HEK293T (cell line): ENCODE measurements around the gene CYP3A5.

Source experiments
- BHLHE40 ChIP-seq: fragments of 450-650 bp; IDR thresholded peaks from 2 replicates; pipeline ENCODE4 v1.6.1; 2016; ENCODE audit warnings: mild to moderate bottlenecking, moderate library complexity, borderline replicate concordance
- FOXA1 ChIP-seq: fragments of 450-650 bp; IDR thresholded peaks from 2 replicates; pipeline ENCODE4 v1.6.1; 2016; ENCODE audit warnings: mild to moderate bottlenecking
- FOXK2 ChIP-seq: fragments of 450-650 bp; IDR thresholded peaks from 2 replicates; pipeline ENCODE4 v1.6.1; 2016; ENCODE audit warnings: mild to moderate bottlenecking
- NFRKB ChIP-seq: fragments of 450-650 bp; IDR thresholded peaks from 2 replicates; pipeline ENCODE4 v1.6.1; 2016; ENCODE audit warnings: mild to moderate bottlenecking, moderate library complexity
- SP1 ChIP-seq: fragments of 450-650 bp; IDR thresholded peaks from 2 replicates; pipeline ENCODE4 v1.6.1; 2017

GRCh38 chr7:99605527-99605926, 74.3 kb downstream of the CYP3A5 start:
- TF ChIP-seq FOXK2, result no peak
- no peak for TF ChIP-seq SP1
- no peak for TF ChIP-seq FOXA1
- no peak for TF ChIP-seq NFRKB
- TF ChIP-seq BHLHE40, result no peak
